VCaP (cell line): ENCODE results near the gene PRICKLE2.

ENCODE experiments used
- H3K27ac ChIP-seq: fragments of 450-650 bp; 2 replicates; pipeline ENCODE4 v1.5.1; 2017
- TF ChIP-seq, protein P1 (sequence below): fragments of 450-650 bp; conservative IDR thresholded peaks from 2 replicates; pipeline ENCODE4 v1.5.1; 2017; ENCODE audit warnings: mild to moderate bottlenecking, moderate library complexity

The PRICKLE2 gene

DNA sequence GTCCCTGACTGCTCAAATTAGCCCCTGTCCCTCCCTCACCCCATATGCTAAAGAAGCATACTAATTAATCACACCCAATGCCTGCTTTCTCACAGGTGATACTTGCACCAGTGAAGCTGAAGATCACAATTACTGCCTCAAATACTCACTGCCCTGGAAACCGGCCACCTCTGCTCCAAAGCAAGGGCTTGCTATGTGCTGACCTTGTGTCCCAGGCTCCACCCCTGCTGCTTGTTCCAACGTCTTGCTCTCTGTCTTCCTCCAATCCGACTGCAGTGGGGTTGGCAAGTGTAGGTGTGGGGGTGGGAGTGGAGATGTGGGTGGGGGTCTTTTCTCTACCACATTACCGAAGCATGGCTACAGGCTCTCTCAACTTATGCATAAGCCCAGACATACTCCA is 146.3 kb downstream of the PRICKLE2 start:
- H3K27ac ChIP-seq = no peak overlapping the region

DNA sequence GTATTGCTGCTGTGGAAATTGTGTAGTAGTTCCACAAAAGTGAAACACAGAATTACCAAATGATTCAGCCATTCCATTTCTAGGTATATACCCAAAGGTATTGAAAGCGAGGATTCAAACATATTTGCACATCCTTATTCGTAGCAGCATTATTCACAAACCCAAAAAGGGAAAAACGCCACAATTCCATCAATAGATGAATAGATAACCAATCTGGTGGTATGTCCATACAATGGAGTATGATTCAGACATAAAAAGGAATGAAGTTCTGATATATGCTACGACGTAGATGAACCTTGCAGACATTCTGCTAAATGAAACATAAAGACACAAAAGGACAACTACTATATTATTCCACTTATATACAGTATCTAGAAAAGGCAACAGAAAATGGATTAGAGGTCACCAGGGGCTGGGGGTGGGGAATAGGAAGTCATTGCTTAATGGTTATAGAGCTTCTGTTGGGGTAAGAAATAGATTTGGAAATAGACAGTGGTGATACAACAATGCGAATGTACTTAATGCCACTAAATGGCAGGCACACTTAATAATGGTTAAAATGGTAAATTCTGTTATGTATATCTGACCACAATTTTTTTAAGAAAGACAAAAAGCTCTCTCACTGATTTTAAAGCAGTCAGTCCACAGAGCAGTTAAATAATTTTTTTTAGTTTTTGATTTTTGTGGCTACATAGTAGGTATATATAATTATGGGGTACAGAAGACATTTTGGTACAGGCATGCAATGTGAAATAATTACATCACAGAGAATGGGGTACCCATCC is 150.2 kb downstream of the PRICKLE2 start:
- TF ChIP-seq, protein P1, sequence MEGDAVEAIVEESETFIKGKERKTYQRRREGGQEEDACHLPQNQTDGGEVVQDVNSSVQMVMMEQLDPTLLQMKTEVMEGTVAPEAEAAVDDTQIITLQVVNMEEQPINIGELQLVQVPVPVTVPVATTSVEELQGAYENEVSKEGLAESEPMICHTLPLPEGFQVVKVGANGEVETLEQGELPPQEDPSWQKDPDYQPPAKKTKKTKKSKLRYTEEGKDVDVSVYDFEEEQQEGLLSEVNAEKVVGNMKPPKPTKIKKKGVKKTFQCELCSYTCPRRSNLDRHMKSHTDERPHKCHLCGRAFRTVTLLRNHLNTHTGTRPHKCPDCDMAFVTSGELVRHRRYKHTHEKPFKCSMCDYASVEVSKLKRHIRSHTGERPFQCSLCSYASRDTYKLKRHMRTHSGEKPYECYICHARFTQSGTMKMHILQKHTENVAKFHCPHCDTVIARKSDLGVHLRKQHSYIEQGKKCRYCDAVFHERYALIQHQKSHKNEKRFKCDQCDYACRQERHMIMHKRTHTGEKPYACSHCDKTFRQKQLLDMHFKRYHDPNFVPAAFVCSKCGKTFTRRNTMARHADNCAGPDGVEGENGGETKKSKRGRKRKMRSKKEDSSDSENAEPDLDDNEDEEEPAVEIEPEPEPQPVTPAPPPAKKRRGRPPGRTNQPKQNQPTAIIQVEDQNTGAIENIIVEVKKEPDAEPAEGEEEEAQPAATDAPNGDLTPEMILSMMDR = no peak
- no peak overlapping the region for H3K27ac ChIP-seq

More for the DNA sequence above, 146.3 kb downstream of the PRICKLE2 start:
- TF ChIP-seq, protein P1 = no peak

DNA sequence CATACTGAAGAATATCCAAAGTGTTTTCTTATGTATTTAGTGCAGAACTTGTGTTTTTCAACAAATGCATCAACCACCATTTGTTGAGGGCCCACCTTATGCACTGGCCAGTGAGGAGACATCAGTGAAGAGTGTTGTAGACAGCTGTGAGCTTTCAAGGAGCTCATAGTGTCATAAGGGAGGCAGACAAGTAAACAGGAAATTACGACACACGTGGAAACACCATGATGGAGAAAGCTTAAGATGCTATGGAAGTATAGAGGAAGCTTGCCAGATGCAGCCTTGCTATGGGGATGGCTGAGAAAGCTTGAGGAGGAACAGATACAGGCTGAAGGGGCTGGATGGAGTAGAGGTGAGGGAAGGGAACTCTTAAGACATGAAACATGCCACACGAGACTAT is 151.2 kb downstream of the PRICKLE2 start:
- TF ChIP-seq, protein P1 = no peak
- H3K27ac ChIP-seq = no peak overlapping the region

DNA sequence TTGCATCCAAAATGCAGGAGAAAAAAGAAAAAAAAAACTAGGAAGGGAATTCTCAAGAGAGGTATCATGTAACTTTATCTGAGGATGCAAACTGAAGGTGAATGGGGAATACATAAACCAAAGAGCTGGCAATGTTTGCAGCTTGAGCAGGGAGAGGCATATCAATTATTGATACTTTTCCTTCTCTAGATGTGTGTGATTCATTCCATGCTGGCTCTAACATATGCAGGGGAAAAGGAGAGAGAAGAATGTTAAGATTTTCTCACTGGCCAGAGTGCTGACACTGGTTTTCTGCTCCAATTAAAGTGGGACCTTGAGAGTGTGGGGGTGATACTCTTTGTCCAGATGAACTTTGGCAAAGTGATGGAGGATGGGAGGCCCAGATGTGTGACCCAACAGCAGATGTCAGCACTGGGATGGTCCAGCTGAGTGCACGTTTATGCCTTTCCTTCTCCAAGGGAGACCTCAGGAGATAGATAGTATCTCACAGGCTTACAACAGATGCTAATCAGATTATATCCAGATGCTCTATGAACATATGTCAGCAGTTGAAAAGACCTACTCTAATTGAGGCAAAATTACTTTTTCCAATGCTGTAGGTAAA is 152.0 kb downstream of the PRICKLE2 start:
- H3K27ac ChIP-seq = no peak overlapping the region
- TF ChIP-seq, protein P1 = no peak

DNA sequence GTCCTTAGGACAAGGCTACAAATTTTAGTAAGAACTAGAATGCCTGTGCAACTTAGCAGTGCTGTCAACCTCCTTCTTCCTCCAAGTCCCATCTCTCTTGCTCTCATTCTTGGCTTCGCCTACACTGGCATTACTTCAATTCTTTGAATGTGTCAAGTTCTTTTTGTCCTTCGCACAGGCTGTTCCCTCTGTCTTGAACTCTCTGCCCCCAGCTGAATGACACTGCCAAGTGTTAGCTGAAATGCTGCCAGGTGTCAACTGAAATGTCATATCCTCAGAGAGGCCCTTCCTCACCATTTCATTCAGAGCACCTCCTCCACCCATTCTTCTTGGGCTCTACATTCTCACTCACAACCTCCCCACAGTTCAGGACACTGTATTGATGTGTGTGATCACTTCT is 153.1 kb downstream of the PRICKLE2 start:
- no peak overlapping the region for H3K27ac ChIP-seq
- TF ChIP-seq, protein P1 = no peak

DNA sequence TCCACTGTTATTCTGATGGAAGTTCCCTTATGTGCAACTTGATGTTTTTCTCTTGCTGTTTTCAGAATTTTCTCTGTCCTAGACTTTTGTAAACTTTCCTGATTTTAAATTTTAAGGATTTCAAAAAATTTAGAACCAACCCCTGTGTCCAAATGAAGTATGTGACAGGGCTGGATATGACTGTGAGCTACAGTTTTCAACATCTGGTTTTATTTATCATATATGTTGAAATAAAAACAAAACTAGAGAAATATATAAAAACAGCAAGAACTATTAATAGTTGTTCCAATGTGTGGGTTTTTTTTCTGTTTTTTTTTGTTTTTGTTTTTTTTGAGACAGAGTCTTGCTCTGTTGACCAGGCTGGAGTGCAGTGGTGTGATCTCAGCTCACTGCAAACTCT is 154.6 kb downstream of the PRICKLE2 start:
- H3K27ac ChIP-seq = no peak overlapping the region
- TF ChIP-seq, protein P1 = no peak

DNA sequence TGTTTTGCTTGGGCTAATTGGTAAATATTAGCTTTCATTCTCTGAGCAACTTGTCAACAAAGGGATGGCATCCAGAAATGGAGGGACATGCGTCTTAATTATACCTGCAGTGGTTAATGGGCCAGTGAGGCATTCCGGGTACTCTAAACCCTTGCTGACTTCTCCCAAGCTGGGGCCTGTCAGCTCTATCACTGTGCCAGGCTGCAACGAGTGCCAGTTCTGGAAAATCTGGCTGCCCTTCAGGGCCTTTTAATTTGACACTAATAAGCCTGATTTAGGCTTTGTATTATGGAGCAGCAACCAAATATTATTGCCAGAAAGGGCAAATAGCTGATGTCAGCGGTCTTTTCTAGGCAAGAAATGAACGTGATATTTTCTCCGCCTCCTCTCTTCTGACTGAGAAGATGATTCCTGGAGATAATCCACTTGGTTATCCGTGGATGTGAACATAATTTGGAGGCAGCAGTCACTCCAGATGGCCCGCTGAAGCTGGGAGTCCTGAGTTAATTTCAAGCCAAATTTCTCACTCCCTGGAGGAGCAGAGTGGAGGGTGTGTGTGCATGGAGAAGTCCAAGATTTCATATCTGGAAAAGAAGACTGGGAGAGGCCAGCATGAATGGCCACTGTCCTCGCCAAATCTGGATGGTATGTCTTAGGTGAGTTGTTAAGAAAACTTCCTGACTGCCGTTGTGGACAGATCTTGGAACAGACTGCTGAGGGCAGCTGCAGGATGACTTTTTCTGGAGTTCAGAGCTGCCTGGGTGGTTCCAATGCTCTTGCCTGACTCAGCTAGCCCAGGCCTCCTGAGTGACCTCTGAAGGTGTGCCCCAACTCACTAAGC is 157.5 kb downstream of the PRICKLE2 start:
- TF ChIP-seq, protein P1 = no peak
- H3K27ac ChIP-seq = no peak overlapping the region
